Lower leg skin (tissue), 3 donors: ENCODE data around the gene PSMB5.

Source experiments
- POLR2A ChIP-seq, 2 donors: fragments of 450-650 bp; IDR thresholded peaks; one replicate each; pipeline ENCODE4 v1.6.1; 2016 to 2017; ENCODE audit warnings: antibody characterized with exemption in 2 of 2, mild to moderate bottlenecking in 1 of 2, moderate library complexity in 1 of 2
- TF ChIP-seq, protein P1 (sequence below), 3 donors: fragments of 450-650 bp; IDR thresholded peaks; one replicate each; pipeline ENCODE4 v1.5.1; 2016; ENCODE audit warnings: antibody characterized with exemption in 3 of 3, mild to moderate bottlenecking in 3 of 3, moderate library complexity in 2 of 3

DNA sequence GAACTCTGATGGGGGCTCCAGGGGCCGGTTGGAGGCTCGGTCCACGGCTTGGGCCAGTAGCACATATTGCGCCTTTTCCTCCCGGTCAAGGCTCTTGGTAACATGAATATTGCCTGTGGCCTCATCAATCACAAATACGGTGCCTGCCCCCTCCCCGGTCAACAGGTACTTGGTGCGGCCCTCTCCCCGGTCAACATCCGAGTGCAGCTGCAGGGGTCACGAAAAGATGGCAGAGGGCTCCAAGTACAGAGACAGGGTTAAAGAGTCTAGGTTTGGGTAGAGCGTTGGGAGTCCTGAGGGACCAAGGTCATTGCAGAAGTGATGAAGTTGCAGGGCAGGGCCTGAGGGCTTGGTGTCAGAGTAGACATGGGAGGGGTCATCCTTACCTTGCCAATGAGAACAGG lies 20.4 kb upstream of the PSMB5 start:
- TF ChIP-seq POLR2A (IDR thresholded peaks at IDR 0.05) = no peak
- TF ChIP-seq, protein P1, sequence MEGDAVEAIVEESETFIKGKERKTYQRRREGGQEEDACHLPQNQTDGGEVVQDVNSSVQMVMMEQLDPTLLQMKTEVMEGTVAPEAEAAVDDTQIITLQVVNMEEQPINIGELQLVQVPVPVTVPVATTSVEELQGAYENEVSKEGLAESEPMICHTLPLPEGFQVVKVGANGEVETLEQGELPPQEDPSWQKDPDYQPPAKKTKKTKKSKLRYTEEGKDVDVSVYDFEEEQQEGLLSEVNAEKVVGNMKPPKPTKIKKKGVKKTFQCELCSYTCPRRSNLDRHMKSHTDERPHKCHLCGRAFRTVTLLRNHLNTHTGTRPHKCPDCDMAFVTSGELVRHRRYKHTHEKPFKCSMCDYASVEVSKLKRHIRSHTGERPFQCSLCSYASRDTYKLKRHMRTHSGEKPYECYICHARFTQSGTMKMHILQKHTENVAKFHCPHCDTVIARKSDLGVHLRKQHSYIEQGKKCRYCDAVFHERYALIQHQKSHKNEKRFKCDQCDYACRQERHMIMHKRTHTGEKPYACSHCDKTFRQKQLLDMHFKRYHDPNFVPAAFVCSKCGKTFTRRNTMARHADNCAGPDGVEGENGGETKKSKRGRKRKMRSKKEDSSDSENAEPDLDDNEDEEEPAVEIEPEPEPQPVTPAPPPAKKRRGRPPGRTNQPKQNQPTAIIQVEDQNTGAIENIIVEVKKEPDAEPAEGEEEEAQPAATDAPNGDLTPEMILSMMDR (IDR thresholded peaks at IDR 0.05) = no peak
